HCT116 (cell line): ENCODE data around the gene FAM193A. TPM values are rescaled to one million over a fixed set of nuclear protein-coding genes. Genes with fewer than 3 reads are reported as not detected.

Source experiments
- ATAC-seq: fragments of 200-7000 bp; cut with Tn5 transposase; 2 replicates; pipeline ENCODE4 v1.9.1; 2020; ENCODE audit warnings: mild to moderate bottlenecking, moderate library complexity
- BruUV-seq: library from RNA; stranded (reverse); fragments of 400-500 nt; replicated peaks from 2 replicates; lab custom pipeline; 2021; lab: Mats Ljungman, UMichigan
- CTCF ChIA-PET: fragments of 300-600 bp; sonication (Branson Sonifier 250); formaldehyde crosslinking; loops from one replicate; lab custom pipeline; 2021; ENCODE audit warnings: antibody characterized with exemption; lab: Charles Lee
- POLR2A ChIA-PET: fragments of 300-600, 350-600 bp; sonication (Branson Sonifier 250); formaldehyde crosslinking; loops from one replicate; lab custom pipeline; 2021; ENCODE audit warnings: antibody characterized with exemption; lab: Charles Lee
- RAD21 ChIA-PET, 2 experiments: fragments of 300-600 bp; sonication (Branson Sonifier 250); formaldehyde crosslinking; loops; one replicate each; lab custom pipeline; 2023; ENCODE audit warnings: low total read pairs in 2 of 2; ENCODE audit not compliant: uncharacterized antibody in 2 of 2, unreplicated experiment in 2 of 2, low non-redundant PET in 1 of 2; lab: Charles Lee
- DNase-seq: peaks from one replicate; pipeline ENCODE4 v3.0.0-alpha.2; 2010; ENCODE audit warnings: low read depth, low spot score
- H2AFZ ChIP-seq: fragments of 200-600 bp; shearing (Covaris generic), sonication (generic); 2 replicates; pipeline ENCODE4 v1.6.1; 2017; ENCODE audit warnings: low read depth, mixed run types, mixed read lengths, antibody characterized with exemption, low read length; ENCODE audit not compliant: poor library complexity, severe bottlenecking
- H3K27ac ChIP-seq: 2 replicates; pipeline ENCODE4 v1.5.1; 2012; ENCODE audit warnings: low read depth, low read length
- H3K27me3 ChIP-seq: fragments of 200-600 bp; sonication (generic); 2 replicates; pipeline ENCODE4 v1.6.1; 2016; ENCODE audit warnings: mixed run types, low read length, mixed read lengths; ENCODE audit not compliant: insufficient read depth
- H3K36me3 ChIP-seq, 2 experiments: fragments of 200-500 bp in 1 of 2; fragments of 200-600 bp in 1 of 2; sonication (Bioruptor generic) in 1 of 2; sonication (generic) in 1 of 2; 2 replicates each; pipeline versions ENCODE4 v1.5.1 to v1.6.1; 2014 to 2016; ENCODE audit warnings: low read length in 2 of 2, inconsistent platforms in 1 of 2, mixed read lengths in 1 of 2, mixed run types in 1 of 2; ENCODE audit not compliant: insufficient read depth in 2 of 2, control insufficient read depth in 1 of 2
- H3K4me1 ChIP-seq, 2 experiments: fragments of 200-600 bp in 1 of 2; sonication (generic) in 1 of 2; 2 replicates each; pipeline versions ENCODE4 v1.5.1 to v1.6.1; 2012 to 2017; ENCODE audit warnings: low read length in 2 of 2, inconsistent platforms in 1 of 2, mild to moderate bottlenecking in 1 of 2, mixed read lengths in 1 of 2, mixed run types in 1 of 2, moderate library complexity in 1 of 2; ENCODE audit not compliant: insufficient read depth in 2 of 2, control insufficient read depth in 1 of 2
- H3K4me2 ChIP-seq: fragments of 200-600 bp; sonication (generic); 2 replicates; pipeline ENCODE4 v1.6.1; 2017; ENCODE audit warnings: mixed run types, low read length, mixed read lengths
- H3K4me3 ChIP-seq, 2 experiments: fragments of 200-600 bp in 1 of 2; sonication (generic) in 1 of 2; replicated peaks in 1 of 2; 2 replicates each; pipeline ENCODE4 v1.5.1; 2011 to 2016; ENCODE audit warnings: low read length in 2 of 2, control low read depth in 1 of 2, low read depth in 1 of 2, mild to moderate bottlenecking in 1 of 2, mixed read lengths in 1 of 2, mixed run types in 1 of 2
- H3K79me2 ChIP-seq: fragments of 200-600 bp; sonication (generic); 2 replicates; pipeline ENCODE4 v1.6.1; 2017; ENCODE audit warnings: mild to moderate bottlenecking, mixed run types, low read length, moderate library complexity, mixed read lengths; ENCODE audit not compliant: insufficient read depth
- H3K9ac ChIP-seq: fragments of 200-600 bp; sonication (generic); 2 replicates; pipeline ENCODE4 v1.6.1; 2016; ENCODE audit warnings: low read length, mixed read lengths
- H3K9me2 ChIP-seq: fragments of 200-600 bp; sonication (generic), shearing (Covaris generic); 2 replicates; pipeline ENCODE4 v1.6.1; 2017; ENCODE audit warnings: mixed run types, mild to moderate bottlenecking, moderate library complexity; ENCODE audit not compliant: insufficient read depth
- H3K9me3 ChIP-seq, 2 experiments: fragments of 200-500 bp in 1 of 2; fragments of 200-600 bp in 1 of 2; sonication (Bioruptor generic) in 1 of 2; sonication (generic) in 1 of 2; 2 replicates each; pipeline ENCODE4 v1.6.1; 2014 to 2017; ENCODE audit warnings: low read length in 2 of 2, mixed read lengths in 2 of 2, inconsistent platforms in 1 of 2, low read depth in 1 of 2, mild to moderate bottlenecking in 1 of 2, mixed run types in 1 of 2, moderate library complexity in 1 of 2; ENCODE audit not compliant: control insufficient read depth in 1 of 2, insufficient read depth in 1 of 2
- H4K20me1 ChIP-seq: fragments of 200-600 bp; sonication (generic), shearing (Covaris generic); 2 replicates; pipeline ENCODE4 v1.6.1; 2017; ENCODE audit warnings: mixed run types, mild to moderate bottlenecking, moderate library complexity; ENCODE audit not compliant: insufficient read depth
- EGR1 ChIP-seq: IDR thresholded peaks from 2 replicates; pipeline ENCODE4 v1.6.1; 2012; ENCODE audit warnings: low read depth
- ELF1 ChIP-seq: IDR thresholded peaks from 2 replicates; pipeline ENCODE4 v1.6.1; 2012; ENCODE audit warnings: low read depth, borderline replicate concordance
- EZH2phosphoT487 ChIP-seq: fragments of 200-600 bp; IDR thresholded peaks from 2 replicates; pipeline ENCODE4 v1.6.1; 2018; ENCODE audit warnings: antibody characterized with exemption, borderline replicate concordance
- FOSL1 ChIP-seq: IDR thresholded peaks from 2 replicates; pipeline ENCODE4 v1.6.1; 2012; ENCODE audit warnings: low read depth
- RAD21 ChIP-seq: IDR thresholded peaks from 2 replicates; pipeline ENCODE4 v1.6.1; 2012; ENCODE audit warnings: low read depth, mild to moderate bottlenecking
- SIN3A ChIP-seq: IDR thresholded peaks from 2 replicates; pipeline ENCODE4 v1.6.1; 2012; ENCODE audit warnings: low read depth
- SP1 ChIP-seq: IDR thresholded peaks from 2 replicates; pipeline ENCODE4 v1.6.1; 2012; ENCODE audit warnings: low read depth
- SRF ChIP-seq: IDR thresholded peaks from 2 replicates; pipeline ENCODE4 v1.6.1; 2012; ENCODE audit warnings: low read depth
- ZFX ChIP-seq: fragments of 450-650 bp; IDR thresholded peaks from 2 replicates; pipeline ENCODE4 v1.6.1; 2017
- intact Hi-C: fragments of 100-400 bp; cut with micrococcal nuclease; formaldehyde crosslinking; loops from 2 replicates; pipeline ENCODE4 v1.10.0; 2022
- total RNA-seq: library from RNA; stranded (reverse); gene quantifications from one replicate; pipeline ENCODE4 v1.2.1, GENCODE V29; 2021; ENCODE audit not compliant: unreplicated experiment
- TF ChIP-seq, protein P1 (sequence below): IDR thresholded peaks from 2 replicates; pipeline ENCODE4 v1.6.1; 2011; ENCODE audit warnings: mild to moderate bottlenecking, low read length, moderate library complexity; ENCODE audit not compliant: insufficient replicate concordance; ENCODE audit errors: extremely low read depth
- TF ChIP-seq, protein P2 (sequence below): IDR thresholded peaks from 2 replicates; pipeline ENCODE4 v1.6.1; 2012
- TF ChIP-seq, protein P3 (sequence below), 3 experiments: fragments of 200-600 bp in 1 of 3; sonication (generic) in 1 of 3; IDR thresholded peaks in 2 of 3; conservative IDR thresholded peaks in 1 of 3; 2 replicates each; pipeline ENCODE4 v1.5.1; 2012 to 2017; ENCODE audit warnings: low read depth in 2 of 3, low read length in 2 of 3, antibody characterized with exemption in 1 of 3, borderline replicate concordance in 1 of 3, control low read depth in 1 of 3, mild to moderate bottlenecking in 1 of 3, mixed read lengths in 1 of 3, mixed run types in 1 of 3, moderate library complexity in 1 of 3; ENCODE audit not compliant: insufficient read depth in 1 of 3

The FAM193A gene
- total RNA-seq, 1 experiment from 2014 or later: 15.7 TPM

DNA sequence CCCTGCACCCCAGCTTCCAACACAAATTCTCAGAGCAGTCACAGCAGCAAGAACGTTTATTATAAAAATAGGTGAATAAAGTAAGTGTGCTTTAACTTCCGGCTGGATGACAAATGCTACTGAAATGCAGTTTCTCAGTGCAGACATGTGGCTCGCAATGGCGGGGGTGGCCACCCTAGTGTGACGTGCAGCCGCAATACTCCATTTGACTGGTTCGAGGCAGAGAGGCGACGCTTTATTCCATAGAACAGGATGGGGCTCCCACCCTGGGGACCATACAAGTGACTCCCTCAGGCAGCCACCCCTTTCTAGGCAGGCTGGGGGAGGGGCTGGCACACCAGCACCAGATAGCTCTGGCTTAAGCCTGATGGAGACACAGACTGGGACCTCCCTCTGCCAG is 205.2 kb downstream of the FAM193A start:
- Histone ChIP-seq H3K4me3 (no peak overlapping the region), H4K20me1 (no peaks in the 10 kb centered on the region), H3K4me2 (no peak overlapping the region), H3K4me1 (no peaks in the 10 kb centered on the region), H3K9me2 (no peaks in the 10 kb centered on the region), H3K9ac (no peak overlapping the region), H3K27ac (no peak overlapping the region), H3K36me3 (peaks cover 18 to 24% of the 10 kb centered on the region in 2 experiments; a peak in 3 of 4 replicates), H3K9me3 (no peaks in the 10 kb centered on the region), H2AFZ (no peak overlapping the region), H3K27me3 (no peaks in the 10 kb centered on the region), H3K79me2 (no peaks in the 10 kb centered on the region)
- POLR2A ChIA-PET: no interaction called here
- BruUV-seq: TSS peak; percentile 20
- intact Hi-C loops: no loop called here
- DNase-seq: no peak
- TF ChIP-seq RAD21: no peak
- no peak for TF ChIP-seq SRF
- no peak for TF ChIP-seq FOSL1
- no peak for TF ChIP-seq SP1
- no peak for TF ChIP-seq EZH2phosphoT487
- TF ChIP-seq, protein P1, sequence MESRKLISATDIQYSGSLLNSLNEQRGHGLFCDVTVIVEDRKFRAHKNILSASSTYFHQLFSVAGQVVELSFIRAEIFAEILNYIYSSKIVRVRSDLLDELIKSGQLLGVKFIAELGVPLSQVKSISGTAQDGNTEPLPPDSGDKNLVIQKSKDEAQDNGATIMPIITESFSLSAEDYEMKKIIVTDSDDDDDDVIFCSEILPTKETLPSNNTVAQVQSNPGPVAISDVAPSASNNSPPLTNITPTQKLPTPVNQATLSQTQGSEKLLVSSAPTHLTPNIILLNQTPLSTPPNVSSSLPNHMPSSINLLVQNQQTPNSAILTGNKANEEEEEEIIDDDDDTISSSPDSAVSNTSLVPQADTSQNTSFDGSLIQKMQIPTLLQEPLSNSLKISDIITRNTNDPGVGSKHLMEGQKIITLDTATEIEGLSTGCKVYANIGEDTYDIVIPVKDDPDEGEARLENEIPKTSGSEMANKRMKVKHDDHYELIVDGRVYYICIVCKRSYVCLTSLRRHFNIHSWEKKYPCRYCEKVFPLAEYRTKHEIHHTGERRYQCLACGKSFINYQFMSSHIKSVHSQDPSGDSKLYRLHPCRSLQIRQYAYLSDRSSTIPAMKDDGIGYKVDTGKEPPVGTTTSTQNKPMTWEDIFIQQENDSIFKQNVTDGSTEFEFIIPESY: no peak
- TF ChIP-seq, protein P2, sequence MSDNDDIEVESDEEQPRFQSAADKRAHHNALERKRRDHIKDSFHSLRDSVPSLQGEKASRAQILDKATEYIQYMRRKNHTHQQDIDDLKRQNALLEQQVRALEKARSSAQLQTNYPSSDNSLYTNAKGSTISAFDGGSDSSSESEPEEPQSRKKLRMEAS: no peak
- TF ChIP-seq ZFX: no peak
- TF ChIP-seq ELF1: no peak
- TF ChIP-seq, protein P3, sequence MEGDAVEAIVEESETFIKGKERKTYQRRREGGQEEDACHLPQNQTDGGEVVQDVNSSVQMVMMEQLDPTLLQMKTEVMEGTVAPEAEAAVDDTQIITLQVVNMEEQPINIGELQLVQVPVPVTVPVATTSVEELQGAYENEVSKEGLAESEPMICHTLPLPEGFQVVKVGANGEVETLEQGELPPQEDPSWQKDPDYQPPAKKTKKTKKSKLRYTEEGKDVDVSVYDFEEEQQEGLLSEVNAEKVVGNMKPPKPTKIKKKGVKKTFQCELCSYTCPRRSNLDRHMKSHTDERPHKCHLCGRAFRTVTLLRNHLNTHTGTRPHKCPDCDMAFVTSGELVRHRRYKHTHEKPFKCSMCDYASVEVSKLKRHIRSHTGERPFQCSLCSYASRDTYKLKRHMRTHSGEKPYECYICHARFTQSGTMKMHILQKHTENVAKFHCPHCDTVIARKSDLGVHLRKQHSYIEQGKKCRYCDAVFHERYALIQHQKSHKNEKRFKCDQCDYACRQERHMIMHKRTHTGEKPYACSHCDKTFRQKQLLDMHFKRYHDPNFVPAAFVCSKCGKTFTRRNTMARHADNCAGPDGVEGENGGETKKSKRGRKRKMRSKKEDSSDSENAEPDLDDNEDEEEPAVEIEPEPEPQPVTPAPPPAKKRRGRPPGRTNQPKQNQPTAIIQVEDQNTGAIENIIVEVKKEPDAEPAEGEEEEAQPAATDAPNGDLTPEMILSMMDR (IDR thresholded peaks at IDR 0.05 in 2 of 3, conservative IDR thresholded peaks at IDR 0.05 in 1 of 3; ENCODE audit: borderline replicate concordance in 1 of 3, insufficient read depth in 1 of 3, low read depth in 2 of 3, low read length in 2 of 3): no peak
- TF ChIP-seq EGR1: no peak
- no peak for TF ChIP-seq SIN3A
- ATAC-seq: no peak
- RAD21 ChIA-PET: no interaction called here
- CTCF ChIA-PET: no interaction called here
